Fibroblast of skin of right quadriceps (primary cell): ENCODE results near the gene CAMK2A.

Source experiments
- DNase-seq: peaks from one replicate; pipeline ENCODE4 v3.0.0-alpha.2; 2013

Gene CAMK2A

GRCh38 chr5:150299571-150300327 lies 10.2 kb upstream of the CAMK2A start:
- DNase-seq: peak; percentile 67

- peak; percentile 98 for DNase-seq
Observed at GRCh38 chr5:150298701-150299451, 9.3 kb upstream of the CAMK2A start.

- no peak for DNase-seq
Observed at GRCh38 chr5:150297934-150298595, 8.5 kb upstream of the CAMK2A start.

- no peak for DNase-seq
Observed at GRCh38 chr5:150297236-150297890, 7.8 kb upstream of the CAMK2A start.

GRCh38 chr5:150296496-150296895 lies 6.9 kb upstream of the CAMK2A start:
- no peak for DNase-seq

- no peak for DNase-seq
Observed at GRCh38 chr5:150295741-150296486, 6.3 kb upstream of the CAMK2A start.

GRCh38 chr5:150295172-150295634 lies 5.6 kb upstream of the CAMK2A start:
- no peak for DNase-seq

GRCh38 chr5:150294551-150295071 lies 5.0 kb upstream of the CAMK2A start:
- DNase-seq: no peak

GRCh38 chr5:150293091-150293941 lies 3.7 kb upstream of the CAMK2A start:
- no peak for DNase-seq

GRCh38 chr5:150291388-150292385 lies 2.1 kb upstream of the CAMK2A start:
- DNase-seq: peak; percentile 58

GRCh38 chr5:150288791-150289190 lies 782 bp downstream of the CAMK2A start:
- no peak for DNase-seq

- DNase-seq: no peak
Observed at GRCh38 chr5:150288361-150288760, 1.2 kb downstream of the CAMK2A start.

GRCh38 chr5:150286820-150287219 lies 2.8 kb downstream of the CAMK2A start:
- DNase-seq: no peak

GRCh38 chr5:150285114-150285513 lies 4.5 kb downstream of the CAMK2A start:
- no peak for DNase-seq

GRCh38 chr5:150284311-150284710 lies 5.3 kb downstream of the CAMK2A start:
- DNase-seq: no peak

- DNase-seq: no peak
Observed at GRCh38 chr5:150283904-150284303, 5.7 kb downstream of the CAMK2A start.

- DNase-seq: no peak
Observed at GRCh38 chr5:150281987-150282386, 7.6 kb downstream of the CAMK2A start.

GRCh38 chr5:150279330-150280020 lies 10.1 kb downstream of the CAMK2A start:
- DNase-seq: no peak

- DNase-seq: peak; percentile 89
Observed at GRCh38 chr5:150278916-150279315, 10.7 kb downstream of the CAMK2A start.
